Colonic mucosa (tissue), 4 donors: ENCODE measurements around the gene RCL1. TPM values are rescaled to one million over a fixed set of nuclear protein-coding genes. Genes with fewer than 3 reads are reported as not detected.
"Not testable (repeated sequence)": the region's sequence is repeated elsewhere in the genome, so short reads cannot be mapped to it uniquely, and the experiment has no call there.

Source experiments
- DNase-seq: peaks from one replicate; pipeline ENCODE4 v3.0.0-alpha.2; 2020
- H3K27ac ChIP-seq: fragments of 200-600 bp; one replicate; pipeline ENCODE4 v1.8.0; 2021
- H3K27me3 ChIP-seq: fragments of 200-600 bp; one replicate; pipeline ENCODE4 v1.8.0; 2021
- H3K36me3 ChIP-seq: fragments of 200-600 bp; one replicate; pipeline ENCODE4 v1.8.0; 2021
- H3K4me1 ChIP-seq: fragments of 200-600 bp; one replicate; pipeline ENCODE4 v1.8.0; 2021; ENCODE audit warnings: mild to moderate bottlenecking
- H3K4me3 ChIP-seq: fragments of 200-600 bp; one replicate; pipeline ENCODE4 v1.8.0; 2021
- H3K9ac ChIP-seq, 2 donors: one replicate each; pipeline ENCODE4 v1.7.0; 2013; ENCODE audit warnings: control low read depth in 2 of 2, low read depth in 2 of 2, low read length in 2 of 2
- H3K9me3 ChIP-seq: fragments of 200-600 bp; one replicate; pipeline ENCODE4 v1.8.0; 2021
- CTCF ChIP-seq: fragments of 200-600 bp; IDR thresholded peaks from one replicate; pipeline ENCODE4 v1.8.0; 2022; ENCODE audit warnings: antibody characterized with exemption, mild to moderate bottlenecking
- intact Hi-C: fragments of 100-400 bp; cut with DNase I; formaldehyde crosslinking; loops from one replicate; pipeline ENCODE4 v1.14.1; 2022
- total RNA-seq, 2 donors: library from RNA; stranded (reverse); fragmentation: NEBNext Ultra II Directional in 1 of 2; extraction: Animal tissue kit (Norgen Biotek cat#: 25700) in 1 of 2; gene quantifications; one replicate each; pipeline ENCODE4 v1.2.1, GENCODE V29; 2021
- donor health status: healthy.
- donor health status: DM: no; HTN: no; CAD: no.
- donor health status: DM: no; HTN: no; CAD: no.

The RCL1 gene
- total RNA-seq, 2 donors from 2014 or later = 7.0 to 12.5 TPM

- no peak for TF ChIP-seq CTCF
- H3K36me3 ChIP-seq = no peaks in the 10 kb centered on the region
- no peaks in the 10 kb centered on the region for H3K9me3 ChIP-seq
- no peak overlapping the region for H3K4me3 ChIP-seq
- DNase-seq = no peak
- no peak overlapping the region for H3K27ac ChIP-seq
- no peaks in the 10 kb centered on the region for H3K4me1 ChIP-seq
- intact Hi-C loops = no loop called here
- no peak overlapping the region for H3K9ac ChIP-seq
- no peaks in the 10 kb centered on the region for H3K27me3 ChIP-seq
Measured at GRCh38 chr9:4771788-4772187, 21.0 kb upstream of the RCL1 start.

GRCh38 chr9:4774209-4774608 lies 18.5 kb upstream of the RCL1 start:
- H3K27me3 ChIP-seq = no peaks in the 10 kb centered on the region
- H3K36me3 ChIP-seq = no peaks in the 10 kb centered on the region
- TF ChIP-seq CTCF = no peak
- DNase-seq = no peak
- no peak overlapping the region for H3K9ac ChIP-seq
- no peak overlapping the region for H3K4me3 ChIP-seq
- H3K27ac ChIP-seq = no peak overlapping the region
- H3K9me3 ChIP-seq = no peaks in the 10 kb centered on the region
- no peaks in the 10 kb centered on the region for H3K4me1 ChIP-seq
- intact Hi-C loops = no loop called here

- intact Hi-C loops, H3K4me3 ChIP-seq, H3K9me3 ChIP-seq, H3K4me1 ChIP-seq, H3K9ac ChIP-seq, H3K27me3 ChIP-seq, H3K27ac ChIP-seq, H3K36me3 ChIP-seq, DNase-seq: not testable (repeated sequence)
Measured at GRCh38 chr9:4774958-4775357, 17.8 kb upstream of the RCL1 start.

GRCh38 chr9:4780651-4781050 lies 12.1 kb upstream of the RCL1 start:
- Histone ChIP-seq H3K9me3 (no peaks in the 10 kb centered on the region), H3K27me3 (no peaks in the 10 kb centered on the region), H3K4me3 (no peak overlapping the region), H3K36me3 (no peaks in the 10 kb centered on the region), H3K4me1 (no peaks in the 10 kb centered on the region), H3K9ac (no peak overlapping the region), H3K27ac (no peak overlapping the region)
- intact Hi-C loops = no loop called here
- TF ChIP-seq CTCF = no peak
- DNase-seq = no peak

- Histone ChIP-seq H3K27me3 (no peaks in the 10 kb centered on the region), H3K9me3 (no peaks in the 10 kb centered on the region), H3K36me3 (no peaks in the 10 kb centered on the region), H3K4me1 (no peaks in the 10 kb centered on the region), H3K27ac (no peak overlapping the region), H3K4me3 (no peak overlapping the region), H3K9ac (no peak overlapping the region)
- intact Hi-C loops = no loop called here
- DNase-seq = no peak
- no peak for TF ChIP-seq CTCF
Measured at GRCh38 chr9:4781408-4781807, 11.3 kb upstream of the RCL1 start.

GRCh38 chr9:4783191-4783590 lies 9.6 kb upstream of the RCL1 start:
- H3K4me3 ChIP-seq, H3K27ac ChIP-seq, H3K9ac ChIP-seq, H3K9me3 ChIP-seq, H3K36me3 ChIP-seq, H3K4me1 ChIP-seq, intact Hi-C loops, DNase-seq, H3K27me3 ChIP-seq: not testable (repeated sequence)

- no peak for DNase-seq
- no peak for TF ChIP-seq CTCF
- intact Hi-C loops = no loop called here
- Histone ChIP-seq H3K27ac (no peak overlapping the region), H3K9ac (no peak overlapping the region), H3K4me1 (no peaks in the 10 kb centered on the region), H3K27me3 (no peaks in the 10 kb centered on the region), H3K36me3 (no peaks in the 10 kb centered on the region), H3K4me3 (no peak overlapping the region), H3K9me3 (no peaks in the 10 kb centered on the region)
Measured at GRCh38 chr9:4784403-4784802, 8.3 kb upstream of the RCL1 start.
